HG03097 (cell line): ENCODE data around the gene ZNF469.
"Not testable (repeated sequence)": the region's sequence is repeated elsewhere in the genome, so short reads cannot be mapped to it uniquely, and the experiment has no call there.

Experiments
- ATAC-seq: cut with Tn5 transposase; IDR thresholded peaks from one replicate; pipeline ENCODE4 v1.9.1; 2021; ENCODE audit not compliant: unreplicated experiment, low FRiP score

ZNF469 gene

DNA sequence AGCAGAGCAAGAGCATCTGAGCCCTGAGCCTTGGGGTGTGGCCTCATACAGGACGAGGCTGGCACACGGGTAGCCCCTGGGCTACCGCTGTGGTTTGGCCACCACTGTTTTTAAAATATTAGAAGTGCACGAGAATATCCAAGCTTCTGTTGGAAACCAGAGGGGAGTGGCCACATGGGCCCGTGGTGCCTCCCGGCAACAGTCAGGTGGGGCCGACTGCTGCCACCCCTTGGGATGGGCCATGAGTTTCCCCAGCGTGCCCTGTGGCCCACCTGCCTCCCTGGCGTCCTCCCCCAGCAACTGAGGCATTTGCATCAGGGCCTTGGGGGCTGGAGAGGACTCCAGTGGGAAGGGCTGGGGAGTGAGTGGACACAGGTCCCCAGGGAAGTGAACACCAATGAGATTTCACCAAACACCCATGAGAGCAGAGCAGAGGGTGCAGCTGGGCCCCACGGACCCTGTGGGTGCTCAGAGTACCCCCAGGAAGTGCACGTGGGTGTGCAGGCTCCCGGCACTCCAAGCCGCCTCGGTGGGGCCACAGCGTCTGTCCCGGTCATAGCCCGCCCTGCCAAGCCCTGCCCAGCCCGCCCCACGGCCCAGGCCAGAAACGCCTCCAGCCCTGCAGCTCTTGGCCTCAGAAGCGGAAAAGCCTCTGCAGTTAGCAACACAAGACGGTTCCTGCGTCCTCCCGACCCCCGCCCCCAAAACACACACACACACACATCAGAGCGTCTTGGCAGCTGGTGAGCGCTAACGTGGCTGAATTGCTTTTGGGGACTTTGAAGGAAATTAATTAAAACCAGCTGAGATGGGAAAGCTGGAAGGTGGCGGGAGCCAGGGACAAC is 22.7 kb downstream of the ZNF469 start:
- no peak for ATAC-seq

DNA sequence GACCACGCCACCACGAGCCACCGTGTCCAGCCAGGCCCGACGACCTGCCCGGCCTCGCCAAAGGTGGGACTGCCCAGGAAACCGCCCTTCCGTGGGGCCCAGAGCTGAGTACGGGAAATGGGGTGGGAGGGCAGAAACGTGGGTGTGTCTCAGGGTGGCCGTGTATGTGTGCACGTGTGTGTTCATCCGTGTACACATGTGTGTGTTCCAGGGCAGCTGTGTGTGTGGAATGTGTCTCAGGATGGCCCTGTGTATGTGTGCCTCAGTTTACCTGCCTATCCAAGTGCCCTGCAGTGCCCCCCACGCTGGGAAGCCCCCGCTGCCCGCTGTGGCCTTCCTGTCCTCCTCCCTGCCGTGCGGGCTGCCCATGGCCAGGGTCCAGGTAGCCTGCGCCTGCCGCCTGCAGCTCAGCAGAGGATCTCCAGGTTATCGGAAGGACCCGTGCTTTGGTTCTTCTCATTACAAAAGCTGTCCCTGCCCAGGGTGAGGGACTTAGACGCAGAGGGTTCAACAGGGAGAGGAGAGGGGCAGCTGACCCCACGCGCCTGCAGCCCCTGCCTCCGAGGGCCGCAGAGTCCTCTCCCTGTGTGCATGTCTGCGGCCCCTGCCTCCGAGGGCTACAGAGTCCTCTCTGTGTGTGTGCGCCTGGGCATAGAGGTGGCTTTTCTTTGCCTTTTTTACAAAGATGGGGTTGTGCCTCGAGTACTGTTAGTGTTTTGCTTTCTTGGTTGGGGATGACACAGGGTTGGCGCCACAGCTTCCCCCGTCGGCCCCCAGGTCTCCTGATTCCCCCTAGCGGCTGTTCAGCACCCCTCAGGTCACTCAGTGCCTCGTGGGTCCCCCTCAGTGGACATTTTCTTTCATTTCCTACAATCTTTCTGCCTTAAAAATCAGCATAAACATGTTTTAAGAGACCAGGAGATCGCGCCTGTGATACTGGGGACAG is 23.6 kb downstream of the ZNF469 start:
- ATAC-seq, result no peak

DNA sequence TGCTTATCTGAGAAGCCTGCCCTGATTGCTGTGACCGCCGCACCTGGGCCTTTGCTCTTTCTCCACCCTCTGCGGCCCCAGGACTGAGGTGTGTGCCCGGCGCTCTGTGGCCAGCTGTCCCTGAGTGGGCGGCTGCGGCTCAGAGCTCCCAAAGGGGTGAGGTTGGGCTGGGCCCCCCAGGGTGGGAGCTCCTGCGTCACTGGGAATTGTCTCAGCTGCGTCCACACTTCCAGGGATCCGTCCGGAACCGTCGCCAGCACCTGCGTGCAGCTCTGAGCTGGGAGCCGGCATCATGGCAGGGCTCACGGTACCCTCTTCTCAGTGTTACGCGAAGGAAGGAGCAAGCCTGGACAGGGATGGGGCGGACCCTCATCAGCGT is 24.3 kb downstream of the ZNF469 start:
- ATAC-seq, result no peak

DNA sequence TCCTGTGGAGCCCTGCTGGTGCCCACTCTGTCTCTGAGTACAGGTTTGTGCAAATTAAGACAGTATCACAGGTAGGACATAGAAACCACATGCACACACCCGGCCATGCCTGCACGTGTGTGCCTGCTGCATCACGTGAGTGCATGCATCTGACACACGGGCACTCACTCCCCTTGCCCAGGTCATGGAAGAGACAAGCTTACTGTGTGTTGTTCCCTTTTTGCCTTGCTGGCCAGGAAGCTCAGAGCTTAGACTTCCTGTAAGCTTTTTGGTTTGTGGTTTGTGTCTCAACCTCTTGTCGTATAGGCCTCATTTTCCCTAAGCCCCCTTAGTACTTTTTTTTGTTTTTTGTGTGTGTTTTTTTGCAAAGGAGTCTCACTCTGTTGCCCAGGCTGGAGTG is 25.0 kb downstream of the ZNF469 start:
- no peak for ATAC-seq

DNA sequence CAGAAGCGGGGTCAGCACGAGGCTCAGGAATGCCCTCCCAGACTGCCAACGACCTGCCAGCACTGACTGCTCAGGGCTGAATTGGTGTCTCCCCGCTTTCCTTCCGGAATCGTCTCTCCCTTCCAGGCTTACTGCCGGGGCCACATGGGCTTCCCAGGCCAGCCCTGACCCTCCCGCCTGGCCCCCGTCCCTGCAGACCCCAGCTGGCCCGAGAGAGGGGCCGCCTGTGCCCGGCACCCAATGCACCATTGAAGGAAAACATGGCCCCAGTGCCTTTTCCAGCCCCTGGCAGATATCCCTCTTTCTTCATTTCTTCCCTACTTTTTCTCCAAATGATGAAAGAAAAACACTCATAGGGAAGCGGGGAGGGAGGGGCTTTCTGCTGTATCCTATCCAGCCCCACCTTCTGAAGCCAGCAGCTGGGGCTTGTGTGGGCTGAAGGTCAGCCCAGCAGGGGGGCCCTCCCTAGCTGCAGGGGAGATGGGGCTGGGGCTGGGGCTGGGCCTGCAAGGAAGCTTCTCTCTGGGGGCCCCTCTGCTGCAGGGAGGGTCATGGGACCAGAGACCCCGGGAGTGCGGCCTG is 25.9 kb downstream of the ZNF469 start:
- no peak for ATAC-seq

DNA sequence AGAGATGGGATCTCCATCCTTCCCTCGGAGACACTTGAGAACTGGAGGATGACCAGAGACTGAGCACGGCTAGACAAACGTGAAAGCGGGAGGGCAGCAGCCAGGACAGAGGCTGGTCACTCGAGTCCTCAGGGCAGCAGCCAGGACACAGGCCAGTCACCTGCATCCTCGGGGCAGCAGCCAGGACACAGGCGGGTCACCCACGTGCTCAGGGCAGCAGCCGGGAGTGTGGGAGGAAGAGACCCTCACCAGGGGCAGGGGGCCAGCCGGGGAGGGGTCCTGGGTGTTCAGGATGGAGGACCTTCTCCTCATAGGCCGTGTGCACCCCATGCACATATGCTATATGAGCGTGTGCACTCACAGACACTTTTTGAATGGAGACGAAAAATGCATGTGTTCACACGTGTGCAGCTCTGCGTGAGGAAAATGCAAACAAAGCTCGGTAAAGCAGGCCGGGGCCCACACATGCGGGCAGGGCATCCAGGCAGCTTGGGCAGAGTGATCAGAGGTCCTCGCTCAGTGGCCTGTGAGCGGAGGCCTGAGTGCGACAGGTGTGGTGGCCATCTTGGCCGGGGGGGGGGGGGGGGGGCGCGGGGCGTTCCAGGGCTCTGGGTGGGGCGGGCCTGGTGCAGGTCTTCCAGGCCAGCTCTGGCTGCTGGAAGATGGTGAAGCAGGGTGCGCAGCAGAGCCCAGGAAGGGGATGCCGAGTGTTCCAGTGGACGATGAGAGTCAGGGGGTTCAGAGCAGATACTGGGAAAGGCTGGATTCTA is 26.7 kb downstream of the ZNF469 start:
- ATAC-seq, result no peak

DNA sequence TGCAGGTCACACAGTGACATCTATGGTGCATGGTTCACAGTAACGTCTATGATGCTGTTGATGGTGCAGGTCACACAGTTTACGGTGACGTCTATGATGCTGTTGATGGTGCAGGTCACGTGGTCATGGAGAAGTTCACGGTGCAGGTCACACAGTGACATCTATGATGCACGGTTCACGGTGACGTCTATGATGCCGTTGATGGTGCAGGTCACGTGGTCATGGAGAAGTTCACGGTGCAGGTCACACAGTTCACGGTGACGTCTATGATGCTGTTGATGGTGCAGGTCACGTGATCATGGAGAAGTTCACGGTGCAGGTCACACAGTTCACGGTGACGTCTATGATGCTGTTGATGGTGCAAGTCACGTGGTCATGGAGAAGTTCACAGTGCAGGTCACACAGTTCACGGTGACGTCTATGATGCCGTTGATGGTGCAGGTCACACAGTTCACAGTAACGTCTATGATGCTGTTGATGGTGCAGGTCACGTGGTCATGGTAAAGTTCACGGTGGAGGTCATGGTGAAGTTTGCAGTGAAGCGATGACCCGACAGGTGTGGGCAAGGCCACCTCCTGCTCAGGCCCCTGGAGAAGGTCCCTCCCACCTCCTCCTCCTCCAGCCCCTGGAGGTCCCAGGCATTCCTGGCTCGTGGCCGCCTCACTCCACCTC is 27.7 kb downstream of the ZNF469 start:
- not testable (repeated sequence) for ATAC-seq

DNA sequence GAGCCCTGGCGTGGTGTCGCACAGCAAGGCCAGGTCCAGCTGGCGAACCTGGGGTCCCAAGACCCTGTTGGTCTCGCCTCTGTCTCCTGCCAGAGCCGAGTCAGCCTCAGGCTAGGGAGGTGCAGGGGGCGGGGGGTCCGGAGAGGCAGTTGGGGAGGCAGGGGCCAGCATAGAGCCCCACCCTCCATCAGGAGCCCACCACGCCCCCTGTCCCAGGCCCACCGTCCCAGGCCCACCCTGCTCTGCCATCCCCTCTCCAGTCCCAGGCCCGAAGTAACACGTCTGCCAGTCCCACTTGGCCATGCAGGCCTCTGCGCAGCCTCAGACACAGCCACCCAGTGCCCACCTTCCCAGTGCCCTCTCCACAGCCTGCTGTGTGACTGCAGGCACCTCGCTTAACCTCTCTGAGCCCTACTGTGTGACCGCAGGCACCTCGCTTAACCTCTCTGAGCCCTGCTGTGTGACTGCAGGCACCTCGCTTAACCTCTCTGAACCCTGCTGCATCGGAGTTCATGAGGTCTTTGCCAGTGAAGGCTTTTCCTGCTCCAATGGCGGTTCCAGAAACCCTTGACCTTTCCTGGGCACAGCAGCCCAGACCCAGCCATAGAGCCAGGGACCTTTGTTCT is 29.3 kb downstream of the ZNF469 start:
- ATAC-seq, result no peak

DNA sequence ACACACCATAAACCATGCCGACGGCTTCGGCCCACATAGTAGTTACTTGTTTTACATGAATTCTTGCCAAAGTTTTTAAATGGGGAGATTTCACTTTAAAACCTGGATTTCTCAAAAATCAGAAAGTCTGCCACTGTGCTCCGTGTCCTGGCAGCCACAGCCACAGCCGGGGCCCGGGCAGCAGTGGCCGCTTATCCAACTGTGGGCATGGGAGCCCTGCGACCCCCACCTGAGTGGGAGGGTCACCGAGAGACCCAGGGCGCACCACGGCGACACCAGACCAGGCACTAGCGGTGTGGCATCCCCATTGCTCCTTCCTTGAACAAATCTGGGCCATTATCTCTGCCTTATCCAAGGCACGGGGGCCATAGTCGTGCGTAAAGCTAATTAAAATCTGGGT is 30.0 kb downstream of the ZNF469 start:
- ATAC-seq, result no peak

DNA sequence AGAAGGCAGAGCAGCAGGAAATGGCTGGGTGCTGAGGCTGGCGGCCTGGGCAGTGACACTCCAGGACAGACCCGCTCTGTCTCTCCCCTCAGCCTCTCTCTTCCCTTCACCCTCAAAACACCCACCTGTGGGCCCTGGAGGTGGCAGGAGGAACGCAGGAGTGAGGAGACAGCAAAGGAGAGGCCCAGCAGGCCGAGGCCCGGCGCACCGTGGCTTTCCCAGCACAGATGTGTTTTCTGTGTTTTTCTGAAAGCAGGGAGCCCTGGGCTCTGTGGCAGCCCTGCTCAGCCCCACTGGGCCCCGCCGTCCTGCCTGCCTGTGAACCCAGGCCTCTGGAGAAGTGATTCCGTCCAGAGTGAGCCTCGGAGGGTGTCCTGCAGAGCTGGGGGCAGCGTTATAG is 30.5 kb downstream of the ZNF469 start:
- no peak for ATAC-seq

DNA sequence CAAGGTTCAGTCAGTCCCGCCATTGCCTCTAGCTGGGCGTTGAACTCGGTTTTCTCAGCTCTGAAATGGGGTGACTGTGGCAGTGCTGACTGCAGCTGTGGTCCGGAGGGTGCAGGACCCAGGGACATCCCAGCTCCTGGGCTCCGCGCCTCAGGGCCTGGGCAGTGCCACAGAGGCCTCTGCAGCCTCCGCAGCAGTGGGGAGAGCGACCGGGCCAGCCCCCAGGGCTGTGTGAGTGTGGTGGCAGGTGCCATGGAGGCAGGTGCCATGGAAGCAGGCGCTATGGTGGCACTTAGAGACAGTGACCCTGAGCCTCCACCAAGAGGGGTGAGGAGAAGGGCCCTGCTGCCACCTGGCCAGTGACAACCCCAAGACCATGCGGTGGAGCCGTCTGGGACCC is 30.9 kb downstream of the ZNF469 start:
- ATAC-seq, result no peak

DNA sequence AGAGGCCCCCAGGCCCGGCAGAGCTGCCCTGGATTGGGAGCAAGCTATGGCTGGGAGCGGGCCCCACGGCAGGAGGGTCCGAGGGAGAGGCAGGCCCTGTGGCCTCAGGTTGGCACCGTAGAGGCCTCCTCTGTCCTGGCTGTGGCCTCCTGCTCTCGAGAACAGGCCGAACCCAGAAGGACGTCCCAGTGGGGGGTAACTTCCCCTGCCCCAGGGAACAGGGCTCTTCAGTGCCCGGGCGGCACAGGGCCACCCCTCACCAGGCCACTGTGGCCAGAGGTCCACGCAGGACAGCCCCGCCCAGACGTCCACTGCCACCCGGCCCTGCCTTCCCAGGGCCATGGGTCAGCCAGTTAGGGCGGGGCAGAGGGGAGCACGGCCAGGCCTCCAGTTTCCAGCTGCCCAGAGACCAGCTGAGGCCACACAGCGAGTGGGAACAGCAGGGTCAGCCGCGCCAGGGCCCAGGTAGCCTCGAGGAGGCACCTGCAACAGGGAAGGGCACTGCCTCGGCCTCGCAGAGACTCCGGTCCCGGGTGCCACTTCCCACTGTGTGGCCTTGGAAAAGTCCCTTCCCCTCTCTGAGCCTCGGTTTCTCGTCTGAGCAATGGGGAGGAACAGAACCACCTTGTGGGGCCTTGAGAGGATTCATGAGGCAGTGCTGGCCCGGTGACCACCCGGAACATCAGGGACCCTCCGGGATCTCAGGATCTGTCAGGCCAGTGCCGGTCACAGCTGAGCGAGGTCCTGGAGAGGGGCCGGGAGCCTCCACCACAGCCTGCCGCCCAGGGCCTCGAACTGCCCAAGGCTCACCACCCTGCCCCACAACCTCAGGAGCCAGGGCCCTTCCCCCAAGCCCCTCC is 32.0 kb downstream of the ZNF469 start:
- ATAC-seq, result no peak

DNA sequence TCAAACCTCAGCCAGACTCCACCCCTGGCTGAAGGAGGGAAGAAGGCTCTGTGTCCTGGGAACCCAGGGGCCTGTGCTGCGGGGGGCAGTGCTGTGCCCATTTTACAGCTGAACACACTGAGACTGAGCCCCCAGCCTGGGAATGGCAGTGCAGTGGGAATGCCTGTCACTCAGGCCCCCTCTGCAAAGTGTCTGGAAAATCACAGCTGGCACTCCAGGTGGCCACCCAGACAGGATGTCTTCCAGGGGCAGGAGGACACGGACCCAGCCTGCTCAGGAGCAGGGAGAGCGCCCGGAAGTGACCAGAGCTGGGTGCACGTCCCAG is 32.6 kb downstream of the ZNF469 start:
- no peak for ATAC-seq

DNA sequence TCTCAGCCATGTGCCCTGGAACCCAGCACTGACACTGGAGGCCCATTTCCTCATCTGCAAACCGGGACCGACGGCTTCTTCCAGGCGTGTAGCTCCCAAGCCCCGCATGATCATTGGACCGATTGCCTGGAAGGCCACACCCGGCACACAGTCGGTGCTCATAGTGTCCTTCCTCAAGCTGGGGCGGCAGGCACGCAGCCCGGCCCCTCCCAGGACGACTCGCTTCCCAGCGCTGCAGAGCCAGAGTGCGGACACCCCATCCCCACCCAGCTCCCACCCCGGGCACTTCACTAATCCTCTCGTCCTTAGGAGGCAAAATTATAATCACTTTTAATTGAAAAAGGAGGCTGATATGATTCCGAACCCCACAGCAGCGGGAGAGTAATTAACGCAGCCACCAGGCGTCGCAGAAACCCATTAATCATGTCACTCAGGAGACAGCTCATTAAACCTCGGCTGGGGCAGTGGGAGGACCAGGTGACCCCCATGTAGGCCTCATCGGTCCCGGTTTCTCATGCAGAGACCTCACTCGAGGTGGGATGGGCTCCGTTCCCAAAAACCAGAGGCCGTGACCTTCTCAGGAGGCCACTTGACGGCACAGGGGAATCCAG is 33.1 kb downstream of the ZNF469 start:
- ATAC-seq, result no peak

DNA sequence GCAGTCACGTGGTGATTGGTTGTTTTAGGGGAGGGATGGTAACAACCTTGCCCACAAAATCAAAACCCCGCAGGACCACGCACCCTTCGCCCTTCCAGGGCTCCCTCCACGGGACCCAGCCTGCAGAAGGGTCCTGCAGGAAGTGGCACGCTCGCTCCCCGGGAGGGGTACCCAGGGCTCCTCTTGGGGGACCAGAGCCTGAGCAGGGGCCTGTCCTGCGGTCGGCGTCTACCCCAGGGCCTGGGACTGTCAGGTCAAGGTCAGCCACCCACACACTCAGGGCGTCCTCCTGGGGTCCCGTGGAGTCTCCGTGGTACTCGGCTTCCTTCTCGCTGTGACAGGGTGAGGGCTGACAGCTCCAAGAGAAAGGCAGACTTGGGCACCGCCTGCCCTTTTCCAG is 33.9 kb downstream of the ZNF469 start:
- ATAC-seq, result no peak

DNA sequence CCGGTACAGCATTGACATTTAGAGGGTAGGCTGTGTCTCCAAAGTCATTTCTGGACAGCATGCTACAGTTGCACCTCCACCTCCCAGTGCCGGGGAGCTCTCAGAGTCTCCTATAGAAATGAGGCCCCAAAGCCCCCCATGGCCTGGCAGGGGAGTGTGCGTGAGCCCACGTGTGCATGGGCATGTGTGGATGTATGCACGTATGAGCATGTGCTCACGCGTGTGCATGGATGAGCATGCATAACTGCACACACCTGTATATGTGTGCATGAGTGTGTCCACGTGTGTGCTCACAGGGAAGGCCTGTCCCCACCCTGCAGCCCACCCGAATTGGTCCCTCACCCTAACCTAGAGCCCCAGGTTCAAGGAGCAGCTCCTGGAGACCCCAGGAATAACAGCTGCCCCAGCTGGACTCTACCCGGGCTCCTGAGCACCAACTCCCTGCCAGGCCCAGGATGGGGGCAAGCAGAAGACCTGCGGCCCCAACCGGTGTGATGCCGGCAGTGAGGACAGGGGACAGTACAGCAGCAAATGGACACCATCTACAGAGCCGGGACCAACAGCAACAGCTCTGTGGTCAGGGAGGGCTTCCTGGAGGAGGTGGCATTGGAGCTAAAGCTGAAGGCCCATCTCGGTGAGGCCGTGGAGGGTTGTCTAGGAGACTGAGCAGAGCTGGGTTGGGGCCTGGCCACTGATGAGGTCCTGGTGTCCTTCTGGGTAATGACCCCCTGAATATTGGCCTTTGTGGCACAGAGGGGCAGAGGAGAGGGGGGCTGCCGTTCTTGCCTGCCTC is 35.1 kb downstream of the ZNF469 start:
- ATAC-seq, result no peak

DNA sequence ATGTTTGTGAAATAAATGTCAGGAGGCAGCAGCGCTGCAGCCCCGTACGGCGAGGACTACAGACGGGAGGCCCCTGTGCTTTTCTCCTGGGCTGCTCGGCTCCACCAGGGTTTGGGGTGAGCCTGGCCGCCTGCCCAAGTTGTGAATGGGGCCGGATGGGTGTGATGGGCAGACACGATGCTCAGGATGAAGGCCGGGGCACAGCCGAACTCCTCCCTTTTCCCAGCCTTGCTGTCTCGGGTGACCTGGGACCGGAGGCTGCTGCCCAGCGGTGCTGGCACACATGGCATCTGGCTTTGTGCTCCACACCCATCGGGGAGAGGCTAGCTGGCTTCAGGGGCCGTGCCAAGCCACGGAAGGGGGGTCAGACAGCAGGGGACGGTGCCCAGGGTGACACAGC is 36.1 kb downstream of the ZNF469 start:
- ATAC-seq, result no peak

DNA sequence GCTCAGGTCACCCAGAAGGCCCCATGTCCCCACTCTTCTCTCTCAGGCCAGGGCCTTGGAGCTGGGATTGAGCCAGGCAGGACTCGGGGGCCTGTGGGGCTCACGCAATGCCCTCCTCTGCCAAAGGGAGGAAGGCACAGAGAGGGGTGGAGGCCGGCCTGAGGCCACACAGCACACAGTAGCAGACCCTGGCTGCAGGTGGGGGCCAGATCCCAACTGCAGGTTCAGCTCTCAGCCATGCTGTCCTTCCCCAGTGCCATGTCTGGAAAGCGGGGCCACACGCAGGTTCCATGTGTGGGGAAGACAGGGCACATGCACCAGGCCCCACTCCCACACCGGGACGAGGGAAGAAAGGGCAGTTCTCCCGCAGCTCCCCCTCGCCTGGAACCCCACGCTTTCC is 37.0 kb downstream of the ZNF469 start:
- ATAC-seq, result no peak
